Activated T-helper 1 cell treated with anti-CD3 and anti-CD28 coated beads, Interleukin-12 subunit alpha, Interleukin-12 subunit beta, Interleukin-2, Interleukin-4 antibody, amounts not matched to agents 30 ng/mL and 10 ng/mL and 1 ng/mL, durations not matched to agents 14 hours and 24 hours and 36 hours (primary cell): ENCODE results near the gene EXOC6B. TPM values are rescaled to one million over a fixed set of nuclear protein-coding genes. Genes with fewer than 3 reads are reported as not detected.
"Not testable (repeated sequence)": the region's sequence is repeated elsewhere in the genome, so short reads cannot be mapped to it uniquely, and the experiment has no call there.

ENCODE experiments used
- DNase-seq: peaks from one replicate; pipeline ENCODE4 v3.0.0; 2021; ENCODE audit warnings: low spot score
- H3K27ac Mint-ChIP-seq: one replicate; pipeline ENCODE4 v1.8.0; 2021; ENCODE audit warnings: mild to moderate bottlenecking, mixed read lengths
- H3K27me3 Mint-ChIP-seq: one replicate; pipeline ENCODE4 v1.8.0; 2022; ENCODE audit warnings: mild to moderate bottlenecking, moderate library complexity, mixed read lengths; ENCODE audit not compliant: insufficient read depth
- H3K36me3 Mint-ChIP-seq: one replicate; pipeline ENCODE4 v1.8.0; 2021; ENCODE audit warnings: low read depth, mixed read lengths
- H3K4me1 Mint-ChIP-seq: one replicate; pipeline ENCODE4 v1.8.0; 2021; ENCODE audit warnings: low read depth, mixed read lengths
- H3K4me3 Mint-ChIP-seq: one replicate; pipeline ENCODE4 v1.8.0; 2021; ENCODE audit warnings: mild to moderate bottlenecking, moderate library complexity, mixed read lengths
- H3K9me3 Mint-ChIP-seq: one replicate; pipeline ENCODE4 v1.8.0; 2021; ENCODE audit warnings: mixed read lengths
- intact Hi-C: fragments of 100-400 bp; cut with micrococcal nuclease; formaldehyde crosslinking; loops from one replicate; pipeline ENCODE4 v1.15.1; 2024
- total RNA-seq: library from RNA; stranded (reverse); gene quantifications from 2 replicates; pipeline ENCODE4 v1.2.3, GENCODE V29; 2022

EXOC6B gene
- total RNA-seq, 1 donor from 2014 or later, result 7.7 TPM

GRCh38 chr2:72554381-72554780 is 271.5 kb downstream of the EXOC6B start:
- Mint-ChIP-seq H3K27ac (no peak overlapping the region), H3K36me3 (peaks cover 2% of the 10 kb centered on the region), H3K27me3 (no peaks in the 10 kb centered on the region), H3K4me1 (no peaks in the 10 kb centered on the region), H3K9me3 (no peaks in the 10 kb centered on the region), H3K4me3 (no peak overlapping the region)
- no peak for DNase-seq
- intact Hi-C loops, result no loop called here

- Mint-ChIP-seq H3K4me3 (no peak overlapping the region), H3K36me3 (no peaks in the 10 kb centered on the region), H3K9me3 (no peaks in the 10 kb centered on the region), H3K27me3 (no peaks in the 10 kb centered on the region), H3K27ac (no peak overlapping the region), H3K4me1 (no peaks in the 10 kb centered on the region)
- intact Hi-C loops, result no loop called here
- DNase-seq, result no peak
These were observed 277.6 kb downstream of the EXOC6B start for GRCh38 chr2:72548081-72548764.

DNA sequence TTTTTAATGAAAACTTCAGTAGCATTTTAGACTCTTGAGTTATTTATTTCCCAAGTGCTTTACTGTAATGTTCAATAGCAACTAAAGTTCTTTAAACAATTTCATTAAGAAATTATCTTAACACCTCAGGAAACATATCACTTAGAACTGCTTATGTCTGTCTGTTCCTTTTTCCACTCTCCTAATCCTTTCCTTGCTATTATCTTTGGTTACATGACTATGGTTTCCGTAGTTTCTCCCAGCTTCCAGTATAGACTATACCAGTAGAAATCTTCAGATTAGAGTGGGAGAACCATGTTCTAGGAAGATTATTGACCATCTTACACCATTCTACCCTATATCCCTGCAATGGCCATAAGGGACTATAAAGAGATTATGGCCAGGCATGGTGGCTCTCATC is 280.0 kb downstream of the EXOC6B start:
- no peak overlapping the region for H3K27ac Mint-ChIP-seq
- intact Hi-C loops, result no loop called here

GRCh38 chr2:72544554-72544953 is 281.3 kb downstream of the EXOC6B start:
- no peaks in the 10 kb centered on the region for H3K9me3 Mint-ChIP-seq
- H3K27ac Mint-ChIP-seq, result no peak overlapping the region
- H3K27me3 Mint-ChIP-seq, result no peaks in the 10 kb centered on the region
- H3K4me1 Mint-ChIP-seq, result no peaks in the 10 kb centered on the region
- intact Hi-C loops, result no loop called here
- H3K36me3 Mint-ChIP-seq, result no peaks in the 10 kb centered on the region
- H3K4me3 Mint-ChIP-seq, result no peak overlapping the region
- no peak for DNase-seq

More for the DNA sequence above, 280.0 kb downstream of the EXOC6B start:
- Mint-ChIP-seq H3K36me3 (no peaks in the 10 kb centered on the region), H3K27me3 (no peaks in the 10 kb centered on the region), H3K4me1 (no peaks in the 10 kb centered on the region), H3K9me3 (no peaks in the 10 kb centered on the region), H3K4me3 (no peak overlapping the region)
- DNase-seq, result no peak

DNA sequence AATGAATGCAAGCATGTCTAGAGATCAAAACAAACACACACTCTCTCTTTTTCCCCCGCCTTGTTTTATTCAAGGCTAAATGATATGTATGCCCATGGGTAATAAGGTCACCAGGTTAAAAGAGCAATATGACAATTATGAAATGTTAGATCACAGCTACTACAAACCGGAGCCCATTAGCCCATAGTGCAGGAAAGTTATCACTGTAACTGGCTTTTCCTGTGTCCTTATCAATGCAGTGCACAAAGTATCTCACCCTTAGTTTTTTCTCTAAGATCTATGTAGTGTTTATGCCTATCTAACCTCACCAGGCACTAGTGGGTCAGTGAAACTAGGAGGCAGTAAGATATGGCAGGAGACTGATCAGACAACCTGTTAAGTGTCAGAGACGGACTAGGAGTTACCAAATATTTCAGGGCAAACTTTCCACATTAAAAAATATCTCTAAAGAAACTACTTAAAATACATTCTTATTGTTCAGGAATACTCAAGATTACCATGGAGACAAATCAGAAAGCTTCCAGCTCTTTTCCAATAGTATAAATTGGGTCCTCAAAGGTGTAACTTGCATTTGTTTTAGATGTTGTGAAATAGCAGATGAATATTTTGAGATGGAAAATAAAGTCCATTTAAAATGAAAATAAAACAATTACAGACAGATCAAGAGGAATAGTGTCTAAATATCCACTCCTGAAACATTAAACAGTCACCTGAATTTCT is 282.2 kb downstream of the EXOC6B start:
- no peaks in the 10 kb centered on the region for H3K36me3 Mint-ChIP-seq
- no peak overlapping the region for H3K4me3 Mint-ChIP-seq
- H3K27me3 Mint-ChIP-seq, result no peaks in the 10 kb centered on the region
- intact Hi-C loops, result no loop called here
- H3K27ac Mint-ChIP-seq, result no peak overlapping the region
- DNase-seq, result no peak
- no peaks in the 10 kb centered on the region for H3K9me3 Mint-ChIP-seq
- no peaks in the 10 kb centered on the region for H3K4me1 Mint-ChIP-seq

- no peaks in the 10 kb centered on the region for H3K9me3 Mint-ChIP-seq
- no peak overlapping the region for H3K4me3 Mint-ChIP-seq
- no peaks in the 10 kb centered on the region for H3K27me3 Mint-ChIP-seq
- no peak overlapping the region for H3K27ac Mint-ChIP-seq
- intact Hi-C loops, result no loop called here
- H3K4me1 Mint-ChIP-seq, result no peaks in the 10 kb centered on the region
- DNase-seq, result no peak
- no peaks in the 10 kb centered on the region for H3K36me3 Mint-ChIP-seq
These were observed 286.7 kb downstream of the EXOC6B start for GRCh38 chr2:72539071-72539552.

DNA sequence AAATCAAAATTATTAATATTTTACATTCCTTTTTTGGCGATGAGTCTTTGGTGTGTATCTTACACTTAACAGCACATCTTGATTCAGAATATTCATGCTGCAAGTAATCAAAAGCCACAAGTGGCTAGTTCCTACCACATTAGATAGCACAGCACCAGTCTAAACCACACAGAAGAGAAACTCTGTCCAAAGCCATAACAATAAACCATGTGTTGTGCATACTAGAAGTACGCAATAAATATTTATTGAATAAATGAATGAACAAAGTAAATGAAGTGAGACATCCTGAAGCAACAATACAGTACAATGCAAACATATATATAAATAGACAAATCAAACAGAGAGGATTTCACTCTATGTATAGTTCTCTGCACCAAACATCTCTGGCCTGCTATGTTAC is 287.3 kb downstream of the EXOC6B start:
- intact Hi-C loops, result no loop called here
- Mint-ChIP-seq H3K4me1 (no peaks in the 10 kb centered on the region), H3K27ac (no peak overlapping the region), H3K9me3 (no peaks in the 10 kb centered on the region), H3K4me3 (no peak overlapping the region), H3K27me3 (no peaks in the 10 kb centered on the region), H3K36me3 (no peaks in the 10 kb centered on the region)
- DNase-seq, result no peak

- H3K9me3 Mint-ChIP-seq, intact Hi-C loops, H3K4me1 Mint-ChIP-seq, DNase-seq, H3K27me3 Mint-ChIP-seq, H3K27ac Mint-ChIP-seq, H3K4me3 Mint-ChIP-seq, H3K36me3 Mint-ChIP-seq: not testable (repeated sequence)
These were observed 290.2 kb downstream of the EXOC6B start for GRCh38 chr2:72535586-72535985.

DNA sequence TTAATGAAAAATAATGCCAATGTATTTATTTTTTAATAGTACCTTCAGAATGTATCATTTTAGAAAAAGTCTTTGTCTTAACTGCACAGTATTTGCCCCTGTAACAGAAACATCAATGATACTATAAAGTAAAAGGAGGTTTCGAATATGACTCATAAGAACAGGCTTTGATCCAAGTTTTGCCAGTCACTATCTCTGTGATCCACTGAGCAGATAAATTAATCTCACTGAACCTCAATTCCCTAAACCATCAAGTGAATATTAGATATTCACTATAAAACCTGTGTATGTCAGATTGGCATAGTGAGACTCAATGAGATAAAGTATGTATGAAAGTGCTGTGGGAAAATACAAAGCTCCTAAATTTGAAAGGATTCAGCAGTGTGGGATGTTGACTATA is 292.1 kb downstream of the EXOC6B start:
- Mint-ChIP-seq H3K36me3 (no peaks in the 10 kb centered on the region), H3K4me3 (no peak overlapping the region), H3K4me1 (no peaks in the 10 kb centered on the region), H3K9me3 (no peaks in the 10 kb centered on the region), H3K27ac (no peak overlapping the region), H3K27me3 (no peaks in the 10 kb centered on the region)
- intact Hi-C loops, result no loop called here
- DNase-seq, result no peak

GRCh38 chr2:72527424-72527823 is 298.4 kb downstream of the EXOC6B start:
- intact Hi-C loops, result no loop called here
- H3K36me3 Mint-ChIP-seq, result no peaks in the 10 kb centered on the region

DNA sequence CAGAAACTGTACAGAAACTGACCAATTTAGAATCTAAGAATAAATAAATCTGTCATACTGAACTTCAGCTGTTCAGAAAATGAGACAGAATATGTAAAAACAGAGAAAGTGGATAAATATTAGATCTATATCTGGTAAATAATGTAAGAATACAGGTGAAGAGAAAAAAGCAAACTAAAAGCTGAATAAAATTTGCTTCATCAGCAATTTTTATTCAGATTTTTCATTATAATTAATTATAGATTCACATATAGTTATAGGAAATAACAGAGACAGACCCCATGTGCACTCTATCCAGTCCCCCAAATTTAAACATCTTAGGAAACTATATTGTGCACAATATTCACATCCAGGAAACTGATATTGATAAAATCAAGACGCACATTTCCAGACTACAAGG is 299.2 kb downstream of the EXOC6B start:
- intact Hi-C loops, result no loop called here
- no peak for DNase-seq
- no peaks in the 10 kb centered on the region for H3K4me1 Mint-ChIP-seq
- no peak overlapping the region for H3K27ac Mint-ChIP-seq
- H3K9me3 Mint-ChIP-seq, result no peaks in the 10 kb centered on the region
- peaks cover 2% of the 10 kb centered on the region for H3K27me3 Mint-ChIP-seq
- H3K4me3 Mint-ChIP-seq, result no peak overlapping the region
- H3K36me3 Mint-ChIP-seq, result no peaks in the 10 kb centered on the region

More at GRCh38 chr2:72527424-72527823, 298.4 kb downstream of the EXOC6B start:
- Mint-ChIP-seq H3K4me3 (no peak overlapping the region), H3K9me3 (no peaks in the 10 kb centered on the region), H3K4me1 (no peaks in the 10 kb centered on the region), H3K27ac (no peak overlapping the region), H3K27me3 (peaks cover 2% of the 10 kb centered on the region)
- no peak for DNase-seq

- Mint-ChIP-seq H3K36me3 (no peaks in the 10 kb centered on the region), H3K9me3 (no peaks in the 10 kb centered on the region), H3K27ac (no peak overlapping the region), H3K4me1 (no peaks in the 10 kb centered on the region), H3K4me3 (no peak overlapping the region), H3K27me3 (peaks cover 2% of the 10 kb centered on the region)
- intact Hi-C loops, result no loop called here
- no peak for DNase-seq
These were observed 301.8 kb downstream of the EXOC6B start for GRCh38 chr2:72524071-72524470.

GRCh38 chr2:72515696-72516095 is 310.1 kb downstream of the EXOC6B start:
- Mint-ChIP-seq H3K27me3 (no peaks in the 10 kb centered on the region), H3K4me3 (no peak overlapping the region), H3K27ac (no peak overlapping the region), H3K36me3 (no peaks in the 10 kb centered on the region), H3K9me3 (no peaks in the 10 kb centered on the region), H3K4me1 (no peaks in the 10 kb centered on the region)
- intact Hi-C loops, result no loop called here
- no peak for DNase-seq
